Activated CD4-positive, alpha-beta T cell treated with anti-CD3 and anti-CD28 coated beads, Interleukin-2, amount 50 U/mL, for 1 hour (primary cell): Measurements from ENCODE around the gene CCT5.
"Not testable (repeated sequence)": the region's sequence is repeated elsewhere in the genome, so short reads cannot be mapped to it uniquely, and the experiment has no call there.

Experiments
- DNase-seq: peaks from one replicate; pipeline ENCODE4 v3.0.0-alpha.2; 2020

CCT5 gene

GRCh38 chr5:10247217-10247616, 2.9 kb upstream of the CCT5 start:
- not testable (repeated sequence) for DNase-seq

- DNase-seq, result no peak
Measured at GRCh38 chr5:10248378-10249260, 1.5 kb upstream of the CCT5 start.

- DNase-seq, result no peak
Measured at GRCh38 chr5:10250806-10251276, 761 bp downstream of the CCT5 start.

GRCh38 chr5:10251405-10251804, 1.3 kb downstream of the CCT5 start:
- no peak for DNase-seq

DNA sequence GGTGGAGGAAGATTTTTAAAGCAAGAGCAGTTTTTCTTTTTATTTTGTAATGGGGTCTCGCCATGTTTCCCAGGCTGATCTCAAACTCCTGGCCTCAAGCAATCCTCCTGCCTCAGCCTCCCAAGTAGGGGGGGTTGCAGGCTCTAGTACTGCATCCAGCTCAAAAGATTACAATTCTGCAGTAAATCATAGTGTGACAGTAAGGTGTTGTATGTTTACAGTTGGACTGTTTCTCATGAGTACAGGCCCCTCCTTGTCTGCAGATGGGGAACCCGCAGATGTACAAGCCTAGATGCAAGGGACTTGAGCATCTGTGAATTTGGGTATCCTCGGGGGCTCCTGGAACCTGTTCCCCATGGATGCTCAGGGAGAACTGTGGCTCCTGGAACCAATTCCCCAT, 3.3 kb downstream of the CCT5 start:
- DNase-seq, result no peak

DNA sequence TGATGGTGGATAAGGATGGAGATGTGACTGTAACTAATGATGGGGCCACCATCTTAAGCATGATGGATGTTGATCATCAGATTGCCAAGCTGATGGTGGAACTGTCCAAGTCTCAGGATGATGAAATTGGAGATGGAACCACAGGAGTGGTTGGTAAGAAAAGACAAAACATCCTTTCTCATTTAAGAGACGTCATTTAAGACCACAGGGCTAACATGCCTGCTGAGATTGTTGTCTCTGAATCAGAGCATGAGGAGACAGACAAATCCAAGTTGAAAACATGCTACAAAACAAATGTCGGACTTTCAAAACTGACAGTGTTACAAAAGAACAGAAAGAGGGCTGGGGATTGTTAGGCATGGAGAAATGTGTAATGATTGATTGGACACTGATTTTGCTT, 4.6 kb downstream of the CCT5 start:
- DNase-seq, result no peak

DNA sequence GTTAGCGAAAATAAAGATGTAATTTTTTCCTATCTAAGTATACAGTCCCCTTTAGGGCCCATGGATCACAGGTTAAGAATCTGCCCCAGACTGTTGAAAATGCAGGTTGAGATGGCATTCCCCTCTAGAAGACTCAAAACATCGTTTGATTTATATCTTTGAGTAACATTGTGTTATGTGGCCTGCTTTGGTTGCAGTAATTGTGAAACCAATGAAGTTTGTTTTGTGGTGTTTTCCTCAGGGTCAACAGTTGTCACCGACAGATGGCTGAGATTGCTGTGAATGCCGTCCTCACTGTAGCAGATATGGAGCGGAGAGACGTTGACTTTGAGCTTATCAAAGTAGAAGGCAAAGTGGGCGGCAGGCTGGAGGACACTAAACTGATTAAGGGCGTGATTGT, 7.8 kb downstream of the CCT5 start:
- DNase-seq, result no peak

DNA sequence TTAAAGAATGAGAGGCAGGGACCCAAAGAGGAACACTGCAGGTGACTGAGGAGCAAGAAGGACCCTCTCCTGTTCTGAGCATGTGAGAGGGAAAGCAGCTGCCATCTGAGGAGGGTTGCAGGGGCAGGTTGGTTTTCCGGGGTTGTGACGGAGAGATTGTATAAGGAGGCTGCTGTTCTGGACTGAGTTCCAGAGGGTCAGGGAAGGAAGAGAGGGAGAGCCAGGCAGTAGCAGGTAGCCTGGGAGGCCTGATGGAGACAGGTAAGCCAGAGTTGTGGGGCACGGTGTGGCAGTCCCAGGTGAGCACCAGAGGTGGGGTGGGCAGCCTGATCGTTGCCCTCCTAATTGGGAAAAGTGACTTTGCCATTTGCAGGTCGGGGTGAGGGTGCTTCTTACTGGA, 9.8 kb downstream of the CCT5 start:
- DNase-seq, result no peak

DNA sequence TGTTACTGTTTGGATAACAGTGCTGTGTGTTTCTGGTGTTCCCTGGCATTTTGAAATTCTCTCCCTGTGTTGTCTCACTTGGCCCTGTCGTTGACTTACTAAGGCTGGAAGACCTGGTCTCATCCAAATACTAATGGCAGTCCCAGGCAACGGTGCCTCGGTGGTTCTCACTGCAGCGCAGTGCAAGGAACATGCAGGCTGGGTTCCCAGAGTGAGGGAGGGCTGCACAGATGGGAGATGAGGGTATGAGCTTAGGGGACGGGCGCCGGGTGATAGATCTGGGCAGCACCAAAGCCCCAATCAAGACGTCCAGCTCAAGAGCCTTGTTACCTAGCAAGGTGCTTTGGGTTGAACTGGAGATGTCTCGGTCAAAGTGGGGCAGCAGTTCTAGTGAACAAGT, 11.0 kb downstream of the CCT5 start:
- no peak for DNase-seq

- no peak for DNase-seq
Measured at GRCh38 chr5:10262121-10262774, 12.2 kb downstream of the CCT5 start.

DNA sequence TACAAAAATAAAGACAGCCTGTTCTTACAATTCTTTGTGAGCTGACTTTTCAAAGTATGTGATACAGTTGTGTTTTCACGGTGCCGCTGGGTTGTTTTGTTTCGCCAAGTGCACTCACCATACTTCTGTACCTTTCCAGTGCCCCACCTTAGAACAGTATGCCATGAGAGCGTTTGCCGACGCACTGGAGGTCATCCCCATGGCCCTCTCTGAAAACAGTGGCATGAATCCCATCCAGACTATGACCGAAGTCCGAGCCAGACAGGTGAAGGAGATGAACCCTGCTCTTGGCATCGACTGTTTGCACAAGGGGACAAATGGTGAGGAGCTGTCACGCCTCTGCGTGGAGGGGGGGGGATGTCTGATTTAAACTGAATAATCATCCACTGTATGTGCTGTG, 12.9 kb downstream of the CCT5 start:
- no peak for DNase-seq

GRCh38 chr5:10264604-10265003, 14.5 kb downstream of the CCT5 start:
- DNase-seq, result no peak

DNA sequence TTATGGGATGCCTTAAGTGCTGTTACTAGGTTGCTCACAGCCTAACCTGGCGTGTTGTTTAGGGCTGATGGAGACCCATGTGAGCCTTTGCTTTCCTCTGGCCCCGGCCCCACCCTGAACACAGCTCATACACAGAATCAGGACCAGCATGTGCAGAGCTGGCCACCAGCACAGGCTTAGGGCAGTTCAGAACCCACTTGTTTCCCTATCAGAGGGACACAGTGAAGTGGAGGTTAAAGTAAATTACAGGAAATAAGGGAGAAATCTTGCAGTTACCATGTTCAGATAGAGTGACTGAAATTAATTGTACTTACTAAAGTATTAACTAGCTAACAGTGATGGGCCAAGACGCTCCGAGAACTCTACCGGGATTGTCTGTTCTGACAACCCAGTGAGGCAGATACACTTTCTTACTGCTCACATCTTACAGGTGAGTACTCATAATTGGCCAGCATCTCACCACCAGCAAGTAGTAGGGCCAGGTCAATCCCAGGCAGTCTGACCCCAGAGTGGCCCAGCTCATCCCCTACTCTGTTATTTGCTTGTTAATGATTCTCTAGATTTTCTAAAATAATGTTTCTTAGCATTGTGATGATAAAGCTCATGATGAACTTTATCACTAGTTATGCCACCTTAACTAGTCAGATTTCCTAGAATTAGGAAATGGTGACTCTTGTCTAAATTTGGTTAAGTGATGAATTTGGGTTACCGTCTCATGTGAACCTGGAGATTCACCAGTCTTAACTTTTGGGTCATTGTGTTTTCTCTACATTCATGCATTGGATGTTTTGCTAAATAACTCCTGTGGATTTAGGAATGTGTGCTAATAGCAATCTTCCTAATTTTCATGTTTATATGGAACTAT, 15.4 kb downstream of the CCT5 start:
- DNase-seq, result no peak

GRCh38 chr5:10266137-10266536, 16.1 kb downstream of the CCT5 start:
- DNase-seq, result no peak

- no peak for DNase-seq
Measured at GRCh38 chr5:10266839-10267238, 16.8 kb downstream of the CCT5 start.

GRCh38 chr5:10268100-10268499, 18.0 kb downstream of the CCT5 start:
- no peak for DNase-seq

DNA sequence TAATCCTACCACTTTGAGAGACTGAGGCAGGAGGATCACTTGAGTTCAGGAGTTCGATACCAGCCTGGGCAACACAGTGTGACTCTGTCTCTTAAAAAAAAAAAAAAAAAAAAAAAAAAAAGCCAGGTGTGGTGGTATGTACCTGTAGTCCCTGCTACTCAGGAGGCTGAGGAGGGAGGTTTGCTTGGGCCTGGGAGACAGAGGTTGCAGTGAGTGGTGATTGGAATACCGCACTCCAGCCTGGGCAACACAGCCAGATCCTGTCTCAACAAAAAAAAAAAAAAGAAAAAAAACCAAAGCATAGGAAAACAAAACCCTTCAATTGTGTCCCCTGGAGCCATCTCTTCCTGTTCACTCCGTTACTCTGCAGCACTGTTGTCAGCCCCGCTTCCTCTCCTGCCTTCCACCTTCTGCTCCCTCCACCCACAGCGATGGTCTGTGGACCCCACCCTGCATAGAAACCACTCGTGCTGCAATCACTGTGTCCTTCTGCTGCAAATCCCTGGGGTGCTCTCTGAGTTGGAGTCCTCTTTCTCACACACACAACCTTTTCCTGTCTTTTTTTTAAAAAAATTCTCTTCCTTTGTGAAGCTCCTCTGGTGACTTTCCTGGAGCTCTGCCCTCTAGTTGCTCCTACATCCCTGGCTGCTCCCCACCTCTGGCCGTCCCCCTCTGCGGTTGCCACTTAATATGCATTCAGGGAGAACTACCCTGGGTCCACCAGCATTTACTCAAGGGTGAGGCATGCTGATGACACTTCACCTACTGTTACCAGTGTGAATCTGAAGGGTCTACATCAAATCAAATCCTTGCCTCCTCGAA, 22.2 kb downstream of the CCT5 start:
- DNase-seq, result no peak

GRCh38 chr5:10272875-10273209, 22.8 kb downstream of the CCT5 start:
- not testable (repeated sequence) for DNase-seq

- no peak for DNase-seq
Measured at GRCh38 chr5:10275460-10275859, 25.4 kb downstream of the CCT5 start.

DNA sequence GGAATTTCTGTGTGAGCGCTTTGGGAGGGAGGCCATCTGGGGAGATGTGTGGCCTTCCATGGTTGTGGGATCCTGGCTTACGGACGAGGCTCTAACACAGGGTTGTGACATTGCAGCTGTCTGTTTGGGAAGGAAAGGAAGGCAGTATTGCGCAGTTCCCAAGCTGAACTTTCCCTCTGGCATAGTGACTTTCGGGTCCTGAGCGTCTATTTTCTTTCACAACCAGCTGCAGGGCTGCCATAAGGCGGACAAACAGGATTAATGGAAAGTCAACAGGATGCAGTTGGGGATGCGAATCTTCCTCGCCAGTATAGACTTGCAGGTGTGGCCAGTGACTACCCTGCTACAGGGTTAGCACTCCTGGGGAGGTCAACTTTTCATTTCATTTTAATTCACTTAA, 25.9 kb downstream of the CCT5 start:
- no peak for DNase-seq

DNA sequence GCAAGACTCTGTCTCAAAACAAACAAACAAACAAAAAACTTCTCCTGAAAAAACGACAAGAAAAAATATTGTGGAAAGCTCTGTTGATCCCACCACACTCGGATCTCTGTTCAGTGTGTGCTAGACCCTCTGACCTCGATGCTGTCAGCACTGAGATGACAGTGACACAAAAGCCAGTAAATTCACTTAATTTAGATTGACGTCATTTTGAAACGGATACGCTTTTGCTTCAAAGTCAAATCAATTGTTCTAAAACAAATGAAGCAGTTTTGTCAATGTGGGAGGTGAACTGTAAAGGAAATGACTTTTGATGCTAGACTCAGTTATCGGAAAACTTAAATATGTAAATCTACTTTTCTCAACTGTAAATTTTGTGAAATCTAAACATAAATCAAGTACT, 26.6 kb downstream of the CCT5 start:
- DNase-seq, result no peak

GRCh38 chr5:10277773-10278630, 27.9 kb downstream of the CCT5 start:
- DNase-seq, result no peak
